Amniotic epithelial cell (primary cell): ENCODE measurements around the gene TESMIN.

Experiments used
- DNase-seq: peaks from one replicate; pipeline ENCODE4 v3.0.0-alpha.2; 2010; ENCODE audit warnings: low read depth

Gene TESMIN

DNA sequence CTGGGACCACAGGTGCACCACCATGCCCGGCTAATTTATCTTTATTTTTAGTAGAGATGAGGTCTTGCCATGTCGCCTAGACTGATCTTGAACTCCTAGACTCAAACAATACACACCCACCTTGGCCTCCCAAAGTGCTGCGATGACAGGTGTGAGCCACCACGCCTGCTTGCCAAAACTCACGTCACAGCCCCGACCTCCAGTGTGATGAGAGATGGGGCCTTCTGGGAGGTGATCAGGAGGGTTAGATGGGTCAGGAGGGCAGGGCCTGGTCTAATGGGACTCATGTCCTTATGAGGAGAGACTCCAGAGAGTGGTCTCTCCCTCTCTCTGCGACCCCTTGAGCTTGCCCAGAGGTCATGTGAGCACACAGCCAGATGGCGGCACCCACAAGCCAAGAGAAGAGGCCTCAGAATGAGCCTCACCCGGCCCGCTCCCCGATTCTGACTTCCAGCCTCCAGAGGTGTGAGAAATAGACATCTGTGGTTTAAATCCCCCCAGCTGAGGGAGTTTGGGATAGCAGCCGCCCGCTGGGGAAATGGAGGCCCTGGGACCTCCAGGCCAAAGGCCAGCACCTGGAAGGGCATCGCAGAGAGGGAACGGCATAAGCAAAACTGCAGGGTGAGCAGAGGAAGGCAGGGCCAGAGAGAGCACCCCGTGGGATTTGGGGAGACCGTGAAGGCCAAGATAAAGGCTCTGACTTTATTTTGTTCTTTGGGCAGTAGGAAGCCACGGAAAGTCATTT, 91.1 kb downstream of the TESMIN start:
- DNase-seq: no peak

DNA sequence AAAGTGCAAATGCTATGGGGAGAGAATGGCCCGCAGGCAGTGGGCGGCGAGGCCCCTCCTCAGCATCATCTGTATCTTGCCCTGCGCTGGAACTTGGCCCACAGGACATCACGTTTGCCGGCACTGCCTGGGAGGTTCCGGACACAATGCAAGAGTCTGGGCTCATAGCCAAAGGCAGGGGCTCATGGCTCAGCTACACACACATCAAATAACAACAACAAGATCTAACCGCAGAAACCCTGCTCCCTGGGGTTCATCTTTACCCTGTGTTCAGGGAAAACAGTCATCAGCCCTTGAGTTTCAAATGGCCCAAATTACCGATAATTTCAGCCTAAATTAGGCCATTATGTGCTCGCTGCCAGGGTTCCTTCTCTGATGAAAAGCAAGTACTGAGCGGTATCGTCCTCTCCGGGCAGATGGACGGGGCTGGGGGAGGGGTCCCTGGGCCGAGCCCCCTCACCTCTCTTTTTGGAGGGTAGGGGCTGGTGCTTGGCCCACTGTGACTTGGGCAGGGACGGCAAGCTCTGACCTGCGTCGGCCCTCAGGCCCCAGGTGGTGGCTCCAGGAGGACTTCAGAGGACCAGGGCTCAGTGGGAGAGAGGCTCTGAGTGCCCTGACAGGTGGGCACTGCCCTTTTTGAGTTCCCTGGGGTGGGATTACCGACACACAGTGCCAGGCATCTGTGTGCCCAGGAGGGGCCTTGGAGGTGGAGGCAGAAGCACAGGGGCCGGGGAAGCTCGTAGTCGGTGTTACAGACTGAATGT, 92.0 kb downstream of the TESMIN start:
- DNase-seq: peak; percentile 91

- DNase-seq: no peak
These were observed 92.7 kb downstream of the TESMIN start for GRCh38 chr11:68658661-68659060.

GRCh38 chr11:68658097-68658496, 93.2 kb downstream of the TESMIN start:
- DNase-seq: no peak
